HG03342 (cell line): ENCODE results near the gene OSBPL6.

ENCODE experiments used
- ATAC-seq: cut with Tn5 transposase; IDR thresholded peaks from one replicate; pipeline ENCODE4 v1.9.1; 2021; ENCODE audit warnings: mild to moderate bottlenecking, moderate library complexity; ENCODE audit not compliant: unreplicated experiment

Gene OSBPL6

GRCh38 chr2:178237488-178238153 is 43.3 kb downstream of the OSBPL6 start:
- ATAC-seq = no peak

DNA sequence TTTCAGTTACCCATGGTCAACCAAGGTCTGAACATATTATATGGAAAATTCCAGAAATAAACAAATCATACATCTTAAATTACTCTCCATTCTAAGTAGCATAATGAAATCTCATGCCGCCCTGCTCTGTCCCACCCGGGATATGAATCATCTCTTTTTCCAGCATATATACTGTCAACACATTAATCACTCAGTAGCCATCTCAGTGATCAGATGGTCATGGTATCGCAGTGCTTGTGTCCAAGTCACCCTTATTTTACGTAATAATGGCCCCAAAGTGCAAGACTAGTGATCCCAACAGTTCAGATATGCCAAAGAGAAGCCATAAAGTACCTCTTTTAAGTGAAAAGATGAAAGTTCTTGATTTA is 43.8 kb downstream of the OSBPL6 start:
- no peak for ATAC-seq

- no peak for ATAC-seq
These were observed 44.4 kb downstream of the OSBPL6 start for GRCh38 chr2:178238750-178239149.

- no peak for ATAC-seq
These were observed 47.7 kb downstream of the OSBPL6 start for GRCh38 chr2:178241844-178242551.

GRCh38 chr2:178242552-178242883 is 48.2 kb downstream of the OSBPL6 start:
- no peak for ATAC-seq

- no peak for ATAC-seq
These were observed 49.6 kb downstream of the OSBPL6 start for GRCh38 chr2:178243961-178244360.

DNA sequence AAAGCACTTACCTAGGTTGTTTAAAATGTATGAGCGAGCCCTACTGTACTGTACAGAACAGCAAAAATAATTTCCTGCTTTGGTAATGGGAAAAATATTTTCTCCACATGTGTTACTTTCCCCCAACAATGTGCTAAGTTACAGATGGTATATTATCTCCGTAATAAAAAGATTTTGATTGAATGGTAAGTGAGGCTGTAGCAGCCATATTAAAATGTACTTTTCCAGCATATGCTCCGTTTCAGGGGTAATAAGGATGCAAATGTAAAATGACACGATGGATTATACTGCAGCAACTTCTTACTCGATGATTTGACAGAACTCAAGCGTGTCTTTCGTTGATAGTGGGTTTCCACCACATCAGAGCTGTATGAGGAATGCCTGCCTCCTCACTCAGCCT is 50.5 kb downstream of the OSBPL6 start:
- no peak for ATAC-seq

- no peak for ATAC-seq
These were observed 52.4 kb downstream of the OSBPL6 start for GRCh38 chr2:178246696-178247095.

GRCh38 chr2:178247250-178247649 is 52.9 kb downstream of the OSBPL6 start:
- ATAC-seq = no peak

GRCh38 chr2:178250429-178250828 is 56.1 kb downstream of the OSBPL6 start:
- no peak for ATAC-seq

DNA sequence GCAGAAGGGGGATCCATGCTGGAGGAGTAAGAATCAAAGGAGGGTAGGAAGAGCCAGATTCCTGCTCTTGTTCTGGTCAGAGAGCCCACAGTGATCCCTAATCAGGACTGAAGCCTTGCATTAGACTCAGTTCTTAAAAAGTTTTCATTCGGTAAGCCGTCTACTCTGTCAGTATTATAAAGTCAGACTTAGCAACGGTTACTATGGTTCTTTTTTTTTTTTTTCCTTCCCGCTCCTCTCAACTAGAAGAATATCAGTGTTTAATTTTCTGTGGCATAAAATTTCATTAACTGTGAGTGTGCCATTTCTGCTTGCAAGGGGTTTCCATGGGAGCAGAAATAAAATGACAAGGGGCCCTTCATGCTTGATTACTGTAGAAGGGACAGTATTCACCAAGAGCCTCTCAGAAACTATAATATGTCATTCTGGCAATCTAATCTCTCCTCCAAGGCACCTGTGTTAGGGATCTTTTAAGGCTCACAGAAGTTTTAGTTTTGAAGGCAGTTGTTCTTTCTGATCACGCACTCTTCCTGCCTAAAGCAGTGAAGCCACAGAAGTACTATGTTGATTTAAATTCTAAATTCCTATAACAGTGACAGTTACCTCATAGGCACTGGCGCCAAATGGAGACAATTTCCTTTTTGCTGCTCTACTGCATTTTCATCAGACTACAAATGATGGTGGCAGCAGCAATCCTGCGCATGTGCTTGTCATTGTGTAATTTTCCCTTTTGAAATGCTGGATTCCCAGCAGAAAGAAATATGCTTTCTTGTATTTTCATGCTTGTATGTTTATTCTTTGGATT is 57.0 kb downstream of the OSBPL6 start:
- ATAC-seq = no peak

GRCh38 chr2:178256382-178257042 is 62.2 kb downstream of the OSBPL6 start:
- no peak for ATAC-seq

DNA sequence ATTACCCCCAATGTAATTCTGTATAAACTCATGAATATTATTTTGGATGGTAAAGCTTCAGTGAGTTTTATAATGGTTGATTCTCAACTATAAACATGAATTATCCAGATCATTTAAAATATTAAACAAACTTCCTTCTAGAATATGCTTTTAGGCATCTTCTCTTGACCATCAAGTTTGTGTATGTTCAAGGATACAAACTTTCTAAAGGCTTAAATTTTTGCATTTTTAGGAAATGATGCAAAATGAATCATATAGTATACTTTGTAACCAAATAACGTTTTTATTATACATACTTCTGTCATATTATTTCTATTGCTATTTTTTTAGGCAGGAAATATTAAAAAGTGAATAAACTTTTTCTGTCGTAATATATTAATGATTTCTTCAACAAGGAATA is 62.8 kb downstream of the OSBPL6 start:
- ATAC-seq = no peak

DNA sequence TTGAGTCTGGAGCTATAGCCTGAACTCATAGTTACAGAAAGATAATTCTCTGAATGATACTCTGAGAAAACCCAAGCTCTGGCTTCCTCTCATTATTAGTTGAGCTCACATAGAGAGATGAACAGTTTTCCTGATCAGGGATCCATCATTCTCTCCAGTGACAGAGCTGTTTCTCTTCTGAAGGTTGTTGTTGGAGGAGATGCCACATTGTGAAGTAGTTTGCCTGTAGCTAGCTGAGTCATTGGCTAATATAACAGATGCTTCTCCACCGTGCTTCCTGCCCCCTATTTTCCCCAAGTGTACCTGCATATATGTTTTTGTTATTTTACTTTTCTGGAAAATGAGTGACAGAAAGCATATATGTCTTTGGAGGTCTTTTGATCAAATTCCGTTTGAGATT is 64.6 kb downstream of the OSBPL6 start:
- ATAC-seq = no peak

GRCh38 chr2:178263159-178263860 is 69.0 kb downstream of the OSBPL6 start:
- no peak for ATAC-seq

DNA sequence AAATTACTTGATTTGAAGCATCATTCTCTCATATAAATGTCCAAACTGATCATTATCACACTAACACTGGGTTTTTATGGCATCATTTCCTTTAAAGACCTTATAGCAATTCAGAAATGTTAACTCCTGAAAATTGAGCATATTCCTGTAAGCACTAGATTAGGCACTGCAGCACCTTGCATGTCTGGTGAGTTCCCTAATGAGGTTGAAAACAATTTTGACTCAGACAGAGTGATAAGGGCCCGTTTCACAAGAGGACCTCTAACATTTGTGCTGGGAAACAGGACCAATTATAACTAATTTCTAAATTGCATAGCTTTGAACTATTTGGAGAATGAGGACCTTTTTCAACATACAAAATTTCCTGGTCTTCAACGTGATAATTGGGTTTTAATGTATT is 69.9 kb downstream of the OSBPL6 start:
- ATAC-seq = no peak

GRCh38 chr2:178265851-178266250 is 71.5 kb downstream of the OSBPL6 start:
- ATAC-seq = no peak

DNA sequence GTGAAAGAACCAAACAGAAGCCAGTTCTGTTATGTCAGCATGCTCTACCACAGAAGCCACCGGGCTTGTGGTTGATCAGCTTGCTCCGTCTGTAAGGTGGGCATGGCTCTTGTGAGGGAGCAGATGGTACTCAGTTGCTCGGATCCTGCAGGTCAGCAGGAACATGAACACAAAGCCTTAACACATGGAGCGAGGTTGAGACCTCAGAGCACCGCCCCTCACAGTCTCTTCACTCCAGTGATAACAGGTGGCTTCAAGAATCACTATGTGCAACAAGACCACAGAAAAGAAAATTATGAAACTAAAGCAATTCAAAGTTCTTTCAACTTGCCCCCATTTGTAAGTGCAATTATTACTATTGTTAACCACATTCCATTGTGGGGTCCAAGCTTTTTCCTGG is 72.1 kb downstream of the OSBPL6 start:
- ATAC-seq = no peak

DNA sequence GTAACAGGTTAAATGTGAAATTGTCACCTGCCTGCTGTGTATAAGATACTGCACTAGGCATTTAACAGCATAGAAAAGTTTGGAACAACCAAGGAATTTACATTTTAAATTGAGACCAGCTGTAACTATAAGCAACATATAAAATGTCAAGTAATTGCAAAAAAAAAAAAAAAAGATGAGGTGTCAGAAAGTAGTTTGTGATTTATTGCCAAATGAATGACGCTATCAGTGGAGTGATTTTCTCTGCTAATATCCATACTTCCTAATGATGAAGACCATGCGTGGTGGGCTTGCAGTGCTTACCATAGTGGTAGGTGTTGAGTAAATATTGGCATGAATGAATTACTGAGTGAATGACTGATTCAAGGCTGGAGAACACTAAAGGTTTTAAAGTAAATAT is 73.3 kb downstream of the OSBPL6 start:
- ATAC-seq = no peak

DNA sequence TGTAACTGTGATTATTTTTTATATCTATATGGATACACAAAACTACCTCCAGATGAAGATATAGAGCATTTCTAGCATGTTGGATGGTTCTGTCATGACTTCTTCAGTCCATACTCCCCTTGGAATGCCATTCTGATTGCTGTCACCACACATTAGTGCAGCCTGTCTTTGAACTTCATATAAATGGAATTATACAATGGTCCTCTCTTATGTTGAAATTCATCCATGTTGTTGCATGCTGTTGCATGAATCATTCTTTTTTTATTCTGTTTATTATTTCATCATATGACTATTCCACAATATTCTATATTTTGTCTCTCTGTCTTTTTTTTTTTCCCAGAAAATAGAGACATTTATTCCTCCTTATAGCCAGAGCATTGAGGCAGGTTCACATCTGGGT is 74.1 kb downstream of the OSBPL6 start:
- ATAC-seq = no peak
